NCI-H2196 (cell line): ENCODE results near the gene HSD17B3.
"Not testable (repeated sequence)": the region's sequence is repeated elsewhere in the genome, so short reads cannot be mapped to it uniquely, and the experiment has no call there.

ENCODE experiments used
- DNase-seq: peaks from one replicate; lab custom pipeline; 2025; ENCODE audit not compliant: unreplicated experiment; lab: John Stamatoyannopoulos, UW

Gene HSD17B3

GRCh38 chr9:96201140-96201539 is 100.8 kb downstream of the HSD17B3 start:
- no peak for DNase-seq

DNA sequence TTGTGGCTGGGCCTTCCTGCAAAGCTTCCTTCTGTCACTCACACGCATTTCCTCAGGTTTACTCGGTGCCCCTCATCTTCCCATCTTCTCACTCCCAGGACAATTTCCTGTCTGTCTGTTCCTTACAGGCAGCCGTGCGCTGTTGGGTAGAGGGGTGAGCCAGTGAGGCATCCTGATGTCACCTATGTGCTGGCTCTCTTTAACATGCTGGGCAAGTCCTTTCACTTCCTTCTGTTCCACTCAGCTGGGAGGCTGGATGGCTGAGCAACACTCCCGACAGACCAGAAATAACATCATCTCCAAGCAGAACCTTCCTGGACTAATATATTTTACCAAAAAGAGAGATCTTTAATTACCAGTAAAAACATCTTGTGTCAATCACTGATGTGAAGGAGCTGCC is 103.0 kb downstream of the HSD17B3 start:
- DNase-seq = no peak

DNA sequence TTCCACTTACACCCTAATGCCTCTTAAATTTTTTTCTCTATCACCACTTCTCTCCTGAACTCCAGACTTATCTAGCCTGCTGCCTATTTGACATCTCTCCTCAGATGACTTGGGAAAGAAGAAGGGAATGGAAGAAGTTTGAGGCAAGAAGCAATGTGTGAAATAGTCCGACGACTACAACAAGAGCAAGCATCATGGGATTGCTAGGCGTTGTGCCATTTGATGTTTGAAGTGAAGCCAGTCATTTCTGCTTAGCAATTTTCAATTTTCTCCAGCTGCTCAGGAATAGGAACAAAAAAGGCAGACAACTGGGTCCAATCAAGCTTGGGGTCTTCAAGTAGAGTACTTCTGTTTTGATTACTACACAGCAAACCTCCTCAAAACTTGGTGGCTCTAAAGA is 106.4 kb downstream of the HSD17B3 start:
- DNase-seq = no peak

DNA sequence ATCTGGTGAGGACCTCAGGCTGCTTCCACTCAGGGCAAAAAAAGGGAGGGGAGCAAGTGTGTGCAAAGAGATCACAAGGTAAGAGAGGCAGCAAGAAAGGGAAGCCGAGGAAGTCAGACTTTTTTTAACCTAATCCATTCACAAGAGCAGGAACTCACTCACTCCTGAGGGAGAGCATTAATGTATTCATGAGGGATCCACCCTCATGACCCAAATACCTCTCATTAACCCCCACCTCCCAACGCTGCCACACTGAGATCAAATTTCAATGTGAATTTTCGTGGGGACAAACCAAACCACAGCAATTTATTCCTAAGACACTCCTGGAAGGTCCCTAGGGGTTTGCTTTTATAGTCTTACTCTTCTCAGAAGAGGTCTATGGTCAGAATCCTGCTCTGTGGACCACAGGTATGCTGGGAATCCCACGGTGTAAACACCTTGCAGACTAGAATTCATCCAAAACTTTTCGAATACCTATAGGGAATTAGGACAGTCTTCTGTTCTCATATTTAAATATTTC is 108.7 kb downstream of the HSD17B3 start:
- DNase-seq = no peak

DNA sequence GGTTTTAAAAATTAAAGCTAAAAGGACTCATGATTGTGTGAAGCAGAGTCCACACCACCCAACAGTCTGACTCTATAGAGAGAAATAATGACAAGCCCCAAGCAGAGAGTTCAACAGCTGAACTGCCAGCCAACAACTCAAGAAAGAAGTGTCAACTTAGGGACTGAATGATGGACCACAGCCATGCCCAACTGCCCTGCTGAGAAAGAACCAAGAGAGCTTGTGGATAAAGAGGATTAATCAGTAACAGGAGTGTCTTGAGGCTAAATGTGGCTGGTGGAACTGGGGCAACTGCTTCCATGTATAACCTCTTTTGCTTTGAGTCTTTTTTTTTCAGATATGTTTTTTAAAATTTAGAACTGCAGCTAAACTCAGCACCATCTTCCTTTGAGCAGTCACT is 109.3 kb downstream of the HSD17B3 start:
- no peak for DNase-seq

DNA sequence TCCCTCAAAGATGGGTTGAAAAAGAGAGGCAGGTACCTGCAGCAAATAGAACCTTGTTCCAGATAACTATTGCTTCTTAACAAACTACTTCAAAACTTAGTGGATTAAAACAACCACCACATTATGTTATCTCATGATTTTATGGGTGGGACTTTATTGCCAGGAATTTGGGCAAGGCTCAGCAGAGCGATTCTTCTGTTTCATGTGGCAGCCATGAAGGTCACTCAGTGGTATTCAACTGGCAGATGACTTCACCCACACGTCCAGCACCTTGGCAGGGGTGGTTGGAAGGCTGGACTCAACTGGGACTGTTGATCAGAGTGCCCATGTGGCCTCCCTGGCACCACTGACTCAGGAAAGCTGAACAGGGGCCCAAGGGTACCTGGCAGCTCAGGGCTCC is 112.0 kb downstream of the HSD17B3 start:
- DNase-seq = no peak

- not testable (repeated sequence) for DNase-seq
Measured at GRCh38 chr9:96189581-96189980, 112.4 kb downstream of the HSD17B3 start.

GRCh38 chr9:96188571-96188970 is 113.4 kb downstream of the HSD17B3 start:
- no peak for DNase-seq

DNA sequence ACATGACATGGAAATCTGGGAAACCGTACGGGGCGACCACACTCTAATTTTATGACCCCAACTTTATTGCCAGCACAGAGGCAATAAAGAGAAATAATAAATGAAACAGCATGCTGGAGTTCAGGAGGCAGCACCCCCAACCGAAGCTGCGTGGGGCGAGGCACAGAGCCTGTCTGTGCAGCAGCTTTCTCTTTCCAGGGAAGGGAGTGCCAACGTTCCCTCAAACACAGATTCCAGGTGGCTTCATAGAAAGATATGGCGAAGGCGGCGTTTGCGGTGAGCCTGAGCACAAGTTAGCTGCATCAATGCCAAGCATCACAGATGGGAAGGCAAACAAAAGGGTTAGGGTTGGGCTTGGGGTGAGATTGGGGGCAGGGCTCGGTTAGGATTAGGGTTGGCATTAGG is 114.8 kb downstream of the HSD17B3 start:
- no peak for DNase-seq

DNA sequence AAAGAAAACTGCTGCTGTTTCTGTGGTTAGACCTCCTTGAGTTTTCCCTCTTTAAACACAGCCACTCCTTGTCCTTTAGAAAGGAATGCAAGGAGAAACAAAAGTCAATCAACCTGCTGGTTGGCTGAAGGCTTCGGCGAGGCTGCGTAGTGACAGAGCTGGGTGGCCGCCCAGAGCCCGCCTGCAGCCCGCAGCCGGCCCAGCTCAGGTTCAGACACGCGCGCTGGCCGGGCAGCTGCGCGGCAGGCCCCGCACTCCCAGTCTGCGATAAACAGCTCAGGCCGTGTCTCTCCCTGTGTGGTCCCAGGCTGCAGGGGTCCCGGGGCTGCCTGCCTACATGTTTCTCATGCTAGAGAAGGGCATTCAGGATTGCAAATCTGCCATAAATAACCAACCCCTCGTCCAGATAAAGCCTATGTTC is 115.4 kb downstream of the HSD17B3 start:
- DNase-seq = no peak

DNA sequence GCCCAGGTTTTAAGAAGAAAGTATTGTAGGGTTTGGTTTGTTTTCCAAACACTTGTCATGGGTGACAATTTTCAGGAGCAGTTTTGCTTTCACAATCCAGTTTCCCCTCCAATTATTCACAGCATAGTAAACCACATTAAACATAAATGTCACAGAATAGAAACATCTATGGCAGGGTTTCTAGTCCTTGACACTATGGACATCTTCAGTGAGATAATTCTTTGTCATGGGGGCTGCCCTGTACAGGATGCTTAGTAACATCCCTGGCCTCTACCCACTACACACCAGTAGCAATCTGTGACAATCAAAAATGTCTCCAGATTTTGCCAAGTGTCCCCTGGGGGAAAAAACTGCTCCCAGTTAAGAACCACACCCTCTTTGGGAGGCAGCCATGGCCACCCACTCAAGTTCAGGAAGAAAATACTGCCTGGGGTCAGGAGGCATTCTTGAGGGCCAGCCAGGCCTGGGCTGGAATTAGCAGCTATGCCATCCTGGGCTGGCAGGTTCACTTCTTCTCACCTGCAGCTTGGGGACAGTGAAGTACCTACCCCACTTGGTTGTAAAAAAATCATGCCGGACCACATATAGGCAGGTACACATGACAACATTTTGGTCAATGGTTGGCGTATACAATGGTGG is 116.3 kb downstream of the HSD17B3 start:
- DNase-seq = no peak
